ENCODE measurements around the gene TMEM132A. TPM values are rescaled to one million over a fixed set of nuclear protein-coding genes. Genes with fewer than 3 reads are reported as not detected.

TMEM132A gene
- total RNA-seq, 1 donor = 3.7 TPM

GRCh38 chr11:60985991-60986915, 62.0 kb downstream of the TMEM132A start:
- peak; percentile 33 for DNase-seq (ENCODE audit: low read depth)
- TF ChIP-seq, protein P1, sequence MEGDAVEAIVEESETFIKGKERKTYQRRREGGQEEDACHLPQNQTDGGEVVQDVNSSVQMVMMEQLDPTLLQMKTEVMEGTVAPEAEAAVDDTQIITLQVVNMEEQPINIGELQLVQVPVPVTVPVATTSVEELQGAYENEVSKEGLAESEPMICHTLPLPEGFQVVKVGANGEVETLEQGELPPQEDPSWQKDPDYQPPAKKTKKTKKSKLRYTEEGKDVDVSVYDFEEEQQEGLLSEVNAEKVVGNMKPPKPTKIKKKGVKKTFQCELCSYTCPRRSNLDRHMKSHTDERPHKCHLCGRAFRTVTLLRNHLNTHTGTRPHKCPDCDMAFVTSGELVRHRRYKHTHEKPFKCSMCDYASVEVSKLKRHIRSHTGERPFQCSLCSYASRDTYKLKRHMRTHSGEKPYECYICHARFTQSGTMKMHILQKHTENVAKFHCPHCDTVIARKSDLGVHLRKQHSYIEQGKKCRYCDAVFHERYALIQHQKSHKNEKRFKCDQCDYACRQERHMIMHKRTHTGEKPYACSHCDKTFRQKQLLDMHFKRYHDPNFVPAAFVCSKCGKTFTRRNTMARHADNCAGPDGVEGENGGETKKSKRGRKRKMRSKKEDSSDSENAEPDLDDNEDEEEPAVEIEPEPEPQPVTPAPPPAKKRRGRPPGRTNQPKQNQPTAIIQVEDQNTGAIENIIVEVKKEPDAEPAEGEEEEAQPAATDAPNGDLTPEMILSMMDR (IDR thresholded peaks at IDR 0.05; ENCODE audit: insufficient read depth, low read length) = no peak
- H3K4me3 ChIP-seq (ENCODE audit: low read depth, low read length) = no peak overlapping the region

Small RNA genes lying within 50 kb of the gene (small RNA-seq; reads per million reads assigned to genes)
- gene RNU6-933P = not detected

Other genes starting within 250 kb of the TMEM132A start
- gene MS4A8, start 224.8 kb upstream of the TMEM132A start, total RNA-seq (ENCODE audit: low replicate concordance) = 0.49 TPM in 1 of 2 replicates, not detected in the other
- gene MS4A18, start 199.7 kb upstream of the TMEM132A start, total RNA-seq (ENCODE audit: low replicate concordance) = not detected in 2 replicates
- not detected in 2 replicates for gene MS4A15, start 167.6 kb upstream of the TMEM132A start, total RNA-seq (ENCODE audit: low replicate concordance)
- gene MS4A10, start 139.1 kb upstream of the TMEM132A start, total RNA-seq (ENCODE audit: low replicate concordance) = not detected in 2 replicates
- 3.6 and 12.0 TPM in 2 replicates for gene CCDC86, start 82.3 kb upstream of the TMEM132A start, total RNA-seq (ENCODE audit: low replicate concordance)
- gene PTGDR2, start 68.5 kb upstream of the TMEM132A start, total RNA-seq (ENCODE audit: low replicate concordance) = not detected in 2 replicates
- gene ZP1, start 56.9 kb upstream of the TMEM132A start, total RNA-seq (ENCODE audit: low replicate concordance) = not detected in 2 replicates
- gene PRPF19, start 17.9 kb upstream of the TMEM132A start, total RNA-seq (ENCODE audit: low replicate concordance) = 19.5 and 53.1 TPM in 2 replicates
- 29.3 and 44.1 TPM in 2 replicates for gene TMEM109, start 10.3 kb upstream of the TMEM132A start, total RNA-seq (ENCODE audit: low replicate concordance)
- 6.8 and 18.2 TPM in 2 replicates for gene SLC15A3, start 27.7 kb downstream of the TMEM132A start, total RNA-seq (ENCODE audit: low replicate concordance)
- gene CD6, start 47.2 kb downstream of the TMEM132A start, total RNA-seq (ENCODE audit: low replicate concordance) = not detected in 2 replicates
- not detected in 2 replicates for gene CD5, start 178.0 kb downstream of the TMEM132A start, total RNA-seq (ENCODE audit: low replicate concordance)
- 9.2 and 13.5 TPM in 2 replicates for gene VPS37C, start 237.0 kb downstream of the TMEM132A start, total RNA-seq (ENCODE audit: low replicate concordance)

Measured in fibroblast of the aortic adventitia (primary cell).